Stimulated activated CD8-positive, alpha-beta memory T cell treated with anti-CD3 and anti-CD28 coated beads, Interleukin-4, amount 100 ng/mL, for 48 hours (primary cell): ENCODE measurements around the gene RIT2.
"Not testable (repeated sequence)": the region's sequence is repeated elsewhere in the genome, so short reads cannot be mapped to it uniquely, and the experiment has no call there.

ENCODE experiments used
- DNase-seq: peaks from one replicate; pipeline ENCODE4 v3.0.0-alpha.2; 2020

Gene RIT2

DNA sequence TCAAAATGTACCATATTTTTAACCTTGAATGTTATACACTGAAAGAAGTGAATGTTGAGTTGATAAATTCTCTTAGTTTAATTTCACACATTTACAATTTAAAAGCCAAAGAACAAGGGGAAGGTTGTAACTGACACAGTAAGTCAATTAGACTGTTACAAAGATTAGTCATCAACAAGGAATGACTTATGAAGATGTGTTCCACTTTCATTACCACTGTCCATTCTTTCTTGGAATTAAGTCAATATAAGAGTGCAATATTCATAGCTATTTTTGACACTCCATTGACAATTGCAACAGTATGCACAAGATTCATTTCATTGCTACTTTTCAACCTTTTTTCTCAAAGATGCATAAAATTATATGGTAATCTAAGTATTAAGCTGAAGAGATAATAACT lies 291.3 kb downstream of the RIT2 start:
- DNase-seq: no peak

DNA sequence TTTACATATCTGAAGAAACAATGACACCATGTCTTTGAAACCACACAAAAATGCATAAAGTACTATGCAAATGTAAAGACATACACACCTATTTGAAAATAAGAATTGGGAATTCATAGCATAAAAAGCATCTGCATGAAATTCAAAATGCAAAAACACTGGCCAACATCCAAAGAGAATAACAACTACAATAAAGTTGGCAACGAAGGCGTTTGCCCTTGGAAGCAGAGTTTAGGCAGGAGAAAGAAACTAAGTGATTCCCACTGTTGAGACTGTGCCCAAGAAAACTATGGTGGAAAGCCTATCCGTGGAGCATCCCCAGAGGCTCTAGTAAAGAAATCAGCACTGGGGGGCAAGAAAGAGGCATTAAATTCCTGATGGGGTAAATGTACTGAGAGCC lies 292.8 kb downstream of the RIT2 start:
- DNase-seq: no peak

DNA sequence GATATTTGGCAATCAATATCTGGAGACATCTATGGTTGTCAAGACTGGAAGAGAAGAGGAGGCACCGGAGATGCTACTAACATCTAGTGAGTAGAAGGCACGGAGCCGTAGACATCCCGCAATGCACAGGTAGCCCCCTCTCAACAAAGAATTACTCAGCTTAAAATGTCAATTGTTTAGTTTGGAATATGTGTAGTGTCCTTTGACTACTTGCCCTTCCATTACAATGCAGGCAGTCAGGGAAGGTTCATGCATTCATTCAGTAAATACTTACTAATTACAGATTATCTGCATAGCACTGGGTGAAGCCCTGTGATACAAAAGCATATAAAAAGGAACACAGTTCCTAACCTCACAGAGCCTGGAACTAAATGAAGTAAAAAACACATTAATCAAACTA lies 294.0 kb downstream of the RIT2 start:
- no peak for DNase-seq

DNA sequence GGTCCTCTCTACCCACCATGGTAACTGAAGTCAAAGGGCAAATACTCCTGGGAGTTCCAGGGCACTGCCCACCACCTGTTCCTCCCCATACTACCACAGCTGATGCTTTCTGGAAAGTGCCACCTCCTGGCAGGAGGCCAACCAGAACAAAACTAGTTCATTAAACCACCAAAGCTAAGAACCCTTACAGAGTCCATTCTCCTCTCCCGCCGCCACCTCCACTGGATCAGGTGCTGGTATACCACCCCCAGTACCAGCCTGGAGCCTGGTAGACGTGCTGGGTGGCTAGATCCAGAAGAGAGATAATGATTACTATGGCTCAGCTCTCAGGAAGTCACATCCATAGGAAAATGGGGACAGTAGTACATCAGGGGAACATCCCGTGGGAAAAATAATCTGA lies 300.9 kb downstream of the RIT2 start:
- no peak for DNase-seq

DNA sequence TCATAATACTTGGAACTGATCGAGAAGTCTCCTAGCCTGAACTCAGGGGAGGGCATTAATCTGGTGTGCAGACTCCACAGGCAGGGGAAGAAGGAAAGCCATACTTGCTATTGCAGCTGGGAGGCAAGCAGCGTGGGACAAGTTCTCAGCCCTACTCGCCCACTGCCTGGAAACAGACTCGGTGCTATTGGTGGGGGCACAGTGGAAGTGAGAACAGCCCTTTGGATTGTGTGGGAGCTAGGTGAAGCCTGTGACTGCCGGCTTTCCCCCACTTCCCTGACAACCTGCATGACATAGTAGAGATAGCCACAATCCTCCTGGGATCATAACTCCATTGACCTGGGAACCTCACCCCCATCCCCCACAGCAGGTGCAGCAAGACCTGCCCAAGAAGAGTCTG lies 301.3 kb downstream of the RIT2 start:
- DNase-seq: no peak

DNA sequence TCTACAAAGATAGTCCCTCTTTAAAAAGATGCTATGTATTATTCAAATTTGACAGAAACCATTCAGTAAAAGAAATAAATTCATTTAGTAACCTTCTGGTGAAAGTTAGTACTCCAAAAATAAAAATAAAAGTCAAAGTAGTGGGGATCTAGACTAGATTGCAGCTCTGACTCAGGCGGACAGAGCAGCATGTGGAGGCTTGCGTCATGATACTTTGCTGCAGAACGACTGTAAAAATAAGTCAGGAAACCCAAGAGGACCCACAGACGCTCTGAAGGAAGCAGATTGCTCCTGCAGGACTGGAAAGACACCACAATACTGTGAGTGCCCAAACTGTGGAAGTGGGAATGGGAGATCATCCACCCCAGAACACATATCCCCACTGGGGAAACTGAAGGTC lies 301.9 kb downstream of the RIT2 start:
- no peak for DNase-seq

DNA sequence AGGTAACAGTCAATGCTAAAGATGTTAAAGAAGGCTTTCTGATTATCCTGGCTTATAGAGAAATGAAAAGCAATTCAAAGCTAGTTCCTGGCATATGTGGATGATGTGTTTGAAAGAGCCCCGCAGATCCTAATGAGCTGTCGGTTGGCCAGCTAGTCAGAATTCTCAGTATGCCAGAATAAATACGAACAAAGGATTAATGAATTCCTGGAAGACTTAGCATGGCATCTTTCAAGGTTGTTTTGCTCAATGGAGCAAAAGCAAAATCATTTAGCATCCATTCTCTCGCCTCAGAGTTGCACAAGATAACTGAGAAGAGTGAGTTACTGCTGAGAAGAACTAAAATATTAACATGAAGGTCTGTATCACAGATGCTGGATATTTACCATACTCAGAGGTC lies 307.6 kb downstream of the RIT2 start:
- DNase-seq: no peak

DNA sequence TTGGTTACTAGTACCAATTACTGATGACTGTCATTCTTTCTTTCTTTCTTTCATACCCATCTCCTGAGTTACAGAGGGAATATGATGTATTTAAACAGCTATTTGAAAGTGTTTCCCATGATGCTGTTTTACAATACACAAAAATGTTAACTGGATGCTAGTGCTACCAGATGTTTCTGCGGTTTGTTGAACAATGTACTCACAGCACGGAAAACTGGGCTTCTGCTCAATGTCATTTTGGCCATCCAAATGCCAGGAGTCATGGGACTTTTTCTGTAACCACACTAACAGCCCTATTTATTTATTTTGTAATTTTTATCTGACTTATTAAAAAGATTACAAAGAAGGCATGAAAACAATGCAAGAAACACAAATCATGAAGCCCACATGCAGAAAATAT lies 313.8 kb downstream of the RIT2 start:
- DNase-seq: no peak

DNA sequence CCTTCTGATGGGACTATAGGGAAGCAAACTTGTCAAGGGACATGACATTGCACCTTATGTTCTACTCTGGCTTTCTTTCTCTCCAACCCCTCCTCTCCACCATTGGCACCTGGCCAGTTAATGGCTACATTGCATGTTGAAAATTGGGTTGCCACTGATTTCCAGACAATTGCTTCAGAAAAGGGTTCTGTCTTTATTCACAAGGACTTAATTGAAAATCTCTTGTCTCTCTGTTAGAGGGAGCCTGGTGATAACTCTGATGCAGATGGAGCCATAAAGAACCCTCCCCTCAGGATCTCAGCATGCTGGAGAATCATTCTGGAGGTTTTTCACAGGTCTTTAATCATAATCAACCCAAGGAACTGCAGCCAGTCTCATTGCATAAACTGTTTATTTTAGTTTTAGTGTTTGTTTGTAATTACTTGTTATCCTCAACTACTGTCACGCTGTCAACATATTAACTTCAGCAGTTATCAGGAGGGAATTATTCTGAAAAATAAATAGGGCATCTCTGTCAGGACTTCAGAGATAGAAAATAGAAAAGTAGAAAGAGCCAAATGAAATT lies 316.8 kb downstream of the RIT2 start:
- DNase-seq: no peak

DNA sequence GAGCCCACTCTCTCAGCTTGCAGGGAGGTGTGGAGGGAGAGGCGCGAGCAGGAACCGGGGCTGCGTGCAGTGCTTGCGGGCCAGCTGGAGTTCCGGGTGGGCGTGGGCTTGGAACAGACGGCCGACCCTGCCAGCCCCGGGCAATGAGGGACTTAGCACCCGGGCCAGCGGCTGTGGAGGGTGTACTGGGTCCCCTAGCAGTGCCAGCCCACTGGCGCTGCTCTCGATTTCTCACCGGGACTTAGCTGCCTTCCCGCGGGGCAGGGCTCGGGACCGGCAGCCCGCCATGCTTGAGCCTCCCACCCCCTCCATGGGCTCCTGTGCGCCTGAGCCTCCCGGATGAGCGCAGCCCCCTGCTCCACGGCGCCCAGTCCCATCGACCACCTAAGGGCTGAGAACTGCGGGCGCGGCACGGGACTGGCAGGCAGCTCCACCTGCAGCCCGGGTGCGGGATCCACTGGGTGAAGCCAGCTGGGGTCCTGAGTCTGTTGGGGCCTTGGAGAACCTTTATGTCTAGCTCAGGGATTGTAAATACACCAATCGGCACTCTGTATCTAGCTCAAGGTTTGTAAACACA lies 320.2 kb downstream of the RIT2 start:
- DNase-seq: not testable (repeated sequence)

DNA sequence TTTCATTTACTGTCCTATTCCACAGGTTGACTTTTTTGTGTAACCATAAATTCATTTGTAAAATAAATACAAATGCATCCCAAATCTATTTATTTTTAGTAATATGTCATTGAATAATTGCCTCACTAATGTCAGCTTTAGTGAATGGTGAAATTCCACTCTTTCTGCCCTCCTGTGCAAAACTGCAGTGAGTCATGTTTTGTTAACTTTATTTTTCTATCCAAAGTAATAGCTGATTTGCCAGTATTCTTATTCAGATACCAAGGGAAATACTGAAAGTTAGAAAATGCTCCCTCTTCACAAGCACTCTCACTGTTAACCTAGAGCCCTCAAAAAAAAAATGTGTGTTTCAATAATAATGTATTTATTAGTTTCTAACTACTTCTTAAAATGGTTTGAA lies 322.8 kb downstream of the RIT2 start:
- DNase-seq: no peak

DNA sequence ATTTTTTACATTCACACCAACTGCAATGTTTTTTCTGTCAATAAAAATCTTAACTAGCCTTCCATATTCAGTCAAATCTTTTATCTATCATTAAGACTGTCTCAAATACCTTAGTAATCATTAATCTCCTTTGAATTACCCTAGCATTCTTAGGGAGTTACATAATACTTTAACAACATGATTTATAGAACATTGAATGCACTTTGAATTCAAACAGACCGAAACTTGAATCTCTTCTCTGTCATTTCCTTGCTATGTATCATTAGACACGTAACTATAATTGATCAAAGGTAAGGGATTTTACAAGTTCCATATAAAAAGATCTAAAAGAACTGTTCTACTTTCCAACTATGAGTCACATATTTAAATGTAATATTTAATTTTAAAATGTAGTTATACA lies 330.9 kb downstream of the RIT2 start:
- no peak for DNase-seq

DNA sequence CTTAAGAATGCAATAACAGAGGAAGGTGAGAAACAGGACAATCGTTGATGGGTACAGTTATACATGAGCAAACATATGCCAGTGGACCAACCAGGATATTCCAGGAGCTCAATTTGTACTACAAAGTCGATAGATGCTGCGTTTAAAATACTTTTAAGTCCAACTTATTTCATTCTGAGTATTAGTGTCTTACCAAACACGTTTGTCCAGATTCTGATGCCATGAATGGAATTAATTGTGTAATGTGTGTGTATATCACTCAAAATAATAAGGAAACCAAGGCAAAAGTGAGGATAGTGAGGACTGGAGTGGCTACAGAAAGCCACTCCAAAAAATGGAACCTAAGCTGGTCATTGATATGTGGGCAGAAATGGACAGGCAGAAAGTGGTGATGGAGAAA lies 332.6 kb downstream of the RIT2 start:
- DNase-seq: no peak

DNA sequence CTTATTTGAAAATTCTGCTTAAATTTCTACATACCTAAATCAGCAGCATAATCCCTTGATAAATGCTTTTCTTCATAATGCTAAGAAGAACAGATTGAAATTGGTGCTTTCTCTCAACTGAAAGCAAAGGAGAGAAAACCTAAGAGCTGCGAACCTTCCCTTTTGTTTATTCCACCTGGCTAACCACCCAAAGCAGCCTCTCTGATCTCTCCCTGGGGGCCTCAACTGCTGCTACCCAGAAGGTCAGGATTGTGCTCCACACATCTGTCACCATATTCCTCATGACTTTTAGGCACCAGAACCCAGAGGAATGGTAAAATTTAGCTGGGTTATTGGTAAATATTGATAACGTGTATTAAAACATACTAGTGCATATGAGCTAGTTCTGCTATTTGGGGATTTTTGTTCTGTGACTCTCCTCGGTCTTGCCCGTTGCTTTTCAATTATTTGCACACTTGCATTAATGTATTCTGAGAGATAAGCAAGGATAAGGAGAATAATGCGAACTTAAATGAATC lies 334.1 kb downstream of the RIT2 start:
- DNase-seq: no peak

DNA sequence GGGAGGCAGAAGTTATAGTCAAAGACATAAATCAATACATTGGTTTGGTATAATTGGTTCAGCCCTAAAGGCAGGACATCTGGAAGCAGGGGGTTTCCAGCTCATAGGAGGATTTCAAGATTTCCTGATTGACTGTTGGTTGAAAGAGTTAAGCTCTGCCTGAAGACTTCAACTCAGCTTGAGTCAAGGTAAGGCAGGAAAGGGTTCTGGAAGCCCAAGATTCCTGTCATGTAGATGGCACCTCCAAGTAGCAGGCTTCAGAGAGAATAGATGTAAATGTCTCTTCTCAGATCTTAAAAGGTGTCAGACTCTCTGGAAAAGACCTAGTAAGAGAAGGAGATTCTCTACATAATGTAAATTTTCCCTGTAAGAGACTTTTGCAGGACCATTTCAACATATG lies 335.3 kb downstream of the RIT2 start:
- no peak for DNase-seq

DNA sequence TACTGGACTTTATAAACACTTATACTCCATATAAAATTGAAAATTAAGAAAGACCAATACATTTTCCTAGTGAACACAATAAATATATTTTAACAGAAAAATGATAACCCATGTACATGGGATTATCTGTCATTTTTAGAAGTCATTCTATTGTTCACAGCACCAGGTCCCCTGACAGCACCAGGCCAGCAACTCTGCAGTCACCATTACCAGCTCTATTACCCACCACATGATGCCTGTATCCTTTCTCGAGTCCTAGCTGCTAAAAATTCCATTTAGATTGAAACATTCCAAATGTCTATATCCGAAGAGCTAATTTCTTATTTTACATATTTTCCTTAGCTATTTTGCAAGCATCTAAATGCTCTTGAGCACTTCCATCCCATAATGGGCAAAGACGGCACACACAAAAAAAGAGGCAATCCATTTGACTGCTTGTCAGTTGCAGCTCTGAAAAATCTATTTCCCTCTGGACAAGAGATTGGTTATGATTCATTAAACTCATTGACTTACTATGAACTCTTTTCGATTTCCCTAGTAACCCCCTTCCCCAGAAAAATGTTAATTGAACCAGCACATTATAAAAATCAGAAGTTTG lies 336.9 kb downstream of the RIT2 start:
- no peak for DNase-seq

DNA sequence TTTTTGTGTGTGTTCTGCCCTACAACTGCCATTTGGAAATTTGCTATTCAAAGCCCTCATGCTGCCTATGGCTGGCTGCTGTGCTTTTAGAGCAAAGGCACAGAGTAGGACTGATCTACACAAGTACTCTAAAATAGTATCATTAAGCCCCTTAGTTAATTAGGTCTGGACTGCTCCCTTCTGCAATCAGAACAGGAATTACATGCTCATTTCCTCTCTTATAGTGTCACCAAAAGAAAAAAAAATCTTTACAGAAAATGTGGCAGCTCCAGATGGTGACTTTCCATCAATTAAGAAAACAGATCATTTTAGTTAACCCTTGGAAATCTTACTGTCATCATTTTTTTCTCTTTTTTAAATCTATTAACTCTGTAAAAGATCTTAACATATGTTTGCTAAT lies 337.5 kb downstream of the RIT2 start:
- no peak for DNase-seq

DNA sequence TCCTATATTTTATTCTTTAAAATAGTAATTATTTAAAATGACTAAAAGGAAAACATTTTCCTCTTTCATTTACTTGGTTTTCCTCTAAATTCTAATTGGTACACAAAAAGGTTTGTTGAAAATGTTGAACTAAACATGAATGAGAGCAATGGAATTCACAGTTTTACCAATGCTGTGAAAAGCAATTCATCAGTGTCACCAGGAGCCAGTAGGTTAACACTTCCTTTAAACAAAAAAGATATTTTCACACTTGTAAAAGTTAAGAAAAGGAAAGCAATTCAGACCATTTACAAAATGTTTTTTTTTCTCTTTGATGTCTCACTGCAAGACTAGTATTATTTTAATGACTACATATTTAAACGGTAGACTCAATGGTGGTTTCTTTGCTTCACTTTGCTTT lies 341.6 kb downstream of the RIT2 start:
- no peak for DNase-seq

DNA sequence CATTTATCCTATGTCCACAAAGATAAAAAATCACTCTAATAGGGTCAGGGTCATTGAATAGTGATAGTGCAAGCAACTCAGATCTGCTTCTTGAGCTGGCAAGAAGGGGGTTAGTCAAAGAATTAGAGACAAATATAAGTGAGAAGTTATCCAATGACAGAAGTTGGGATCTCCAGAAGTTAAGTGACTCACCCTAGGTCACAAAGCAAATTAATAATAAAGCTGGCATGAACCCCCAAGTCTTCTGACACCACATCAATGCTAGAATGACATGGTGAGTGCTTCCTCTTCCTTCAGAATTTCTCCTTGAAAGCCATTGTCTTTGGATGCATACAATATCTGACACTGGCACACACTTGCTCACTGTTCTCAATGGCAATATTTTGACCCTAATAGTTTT lies 343.5 kb downstream of the RIT2 start:
- no peak for DNase-seq

DNA sequence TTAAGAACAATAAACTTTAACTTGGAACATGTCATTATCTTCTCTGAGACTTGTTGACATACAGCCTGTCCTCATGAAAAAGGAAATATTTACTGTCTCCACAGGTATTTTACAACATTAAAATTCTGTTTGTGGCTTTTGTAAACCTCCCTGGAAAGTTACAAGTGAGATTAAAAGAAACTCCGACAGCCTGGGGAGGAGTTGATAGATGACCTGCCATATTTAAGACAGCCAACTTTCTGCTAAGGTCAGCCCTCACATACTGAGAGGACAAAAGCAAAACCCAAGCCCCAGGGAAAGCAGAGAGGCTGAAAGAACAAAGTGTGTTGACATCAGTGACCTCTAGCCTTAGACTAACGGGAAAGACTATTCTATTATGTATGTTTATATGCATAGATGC lies 350.2 kb downstream of the RIT2 start:
- no peak for DNase-seq

DNA sequence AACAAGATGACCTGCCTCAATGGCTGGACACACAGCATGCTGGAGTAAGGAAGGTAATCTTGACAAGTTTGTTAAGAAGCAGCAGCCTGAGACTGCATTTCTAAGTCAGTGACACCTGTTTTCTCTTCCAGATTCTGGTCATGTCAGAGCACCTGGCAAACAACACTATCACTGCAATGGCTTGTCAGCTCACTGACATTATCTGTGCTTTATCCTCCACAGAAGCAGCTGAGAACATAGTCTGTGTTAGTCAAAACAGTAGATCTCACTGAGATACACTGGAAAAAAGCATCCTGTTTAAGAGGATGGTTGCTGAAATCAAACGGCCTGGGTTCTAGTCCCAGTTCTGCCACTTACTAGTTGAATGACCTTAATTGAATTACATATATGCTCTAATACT lies 355.2 kb downstream of the RIT2 start:
- DNase-seq: no peak

DNA sequence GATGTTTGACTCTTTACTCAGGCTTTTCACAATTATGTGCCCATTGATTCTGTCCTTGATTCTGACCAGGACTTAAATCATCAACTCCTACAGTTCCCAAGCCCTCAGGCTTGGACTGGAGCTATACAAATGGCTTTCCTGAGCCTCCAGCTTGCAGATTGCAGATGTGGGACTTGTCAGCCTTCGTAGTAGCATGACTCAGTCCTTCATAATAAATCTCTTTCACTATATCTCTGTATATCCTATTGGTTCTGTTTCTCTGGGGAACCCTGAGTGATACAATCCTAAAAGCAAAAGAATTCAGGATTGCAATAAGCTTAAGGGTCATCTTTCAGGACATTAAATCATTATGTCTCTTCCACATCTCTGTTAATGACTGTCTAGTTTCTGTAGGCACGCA lies 356.6 kb downstream of the RIT2 start:
- DNase-seq: no peak

DNA sequence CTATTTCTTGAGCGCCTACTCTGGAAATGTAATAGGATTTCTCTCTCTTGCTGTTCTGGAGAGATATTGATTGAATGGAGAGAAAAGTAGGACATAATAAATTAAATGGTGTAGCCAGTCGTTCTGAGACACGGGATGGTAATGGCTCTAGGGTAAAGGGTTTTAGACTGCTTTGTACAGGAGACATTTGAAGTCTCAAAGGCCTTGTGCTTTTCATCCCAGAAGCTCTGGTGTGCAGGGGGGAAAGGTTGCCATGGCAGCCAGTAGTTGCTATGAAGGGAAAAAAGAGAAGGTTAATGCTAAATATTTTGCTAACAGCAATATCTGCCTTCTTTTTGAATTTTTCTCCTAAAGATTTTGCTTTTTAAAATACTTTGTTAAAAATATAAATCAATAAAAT lies 359.3 kb downstream of the RIT2 start:
- DNase-seq: no peak

DNA sequence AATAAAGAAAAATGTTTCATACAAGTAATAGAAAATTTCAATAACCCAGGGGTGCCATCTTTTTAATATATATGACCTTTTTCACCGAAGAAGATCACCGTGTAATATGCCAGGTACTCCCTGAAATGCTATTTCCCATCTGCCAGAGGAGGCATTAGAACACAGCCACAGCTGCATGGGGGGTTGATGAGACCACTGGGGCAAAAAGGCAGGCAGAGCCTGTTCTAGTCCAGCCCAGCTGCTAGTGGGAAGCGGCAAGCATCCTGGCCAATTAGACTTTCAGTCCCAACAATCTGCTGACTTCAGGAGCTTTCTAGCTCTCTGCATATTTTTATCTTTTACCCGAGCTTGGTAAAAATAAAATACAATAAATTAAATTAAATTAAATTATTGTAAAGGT lies 362.6 kb downstream of the RIT2 start:
- DNase-seq: no peak

DNA sequence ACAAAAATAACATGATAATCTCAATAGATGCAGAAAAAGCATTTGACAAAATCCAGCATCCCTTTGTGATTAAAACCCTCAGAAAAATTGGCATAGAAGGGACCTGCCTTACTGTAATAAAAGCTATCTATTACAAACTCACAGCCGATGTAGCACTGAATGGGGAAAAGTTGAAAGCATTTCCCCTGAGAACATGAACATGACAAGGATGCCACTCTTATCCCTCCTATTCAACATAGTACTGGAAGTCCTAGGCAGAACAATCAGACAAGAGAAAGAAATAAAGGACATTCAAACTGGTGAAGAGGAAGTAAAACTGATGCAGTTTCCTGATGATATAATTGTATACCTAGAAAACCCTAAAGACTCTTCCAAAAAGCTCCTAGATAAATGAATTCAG lies 368.7 kb downstream of the RIT2 start:
- DNase-seq: no peak
